Osteoblast (primary cell): Measurements from ENCODE around the gene MARVELD1. TPM values are rescaled to one million over a fixed set of nuclear protein-coding genes. Genes with fewer than 3 reads are reported as not detected.

Experiments used
- DNase-seq: peaks from one replicate; pipeline ENCODE4 v3.0.0; 2011; ENCODE audit warnings: low spot score, mixed read lengths; ENCODE audit not compliant: insufficient read length; ENCODE audit errors: missing footprints
- H2AFZ ChIP-seq: 2 replicates; pipeline ENCODE4 v1.6.0; 2011; ENCODE audit warnings: mild to moderate bottlenecking, low read length
- H3K27ac ChIP-seq: 2 replicates; pipeline ENCODE4 v1.5.1; 2011; ENCODE audit warnings: mild to moderate bottlenecking, low read depth, low read length, moderate library complexity
- H3K27me3 ChIP-seq: 2 replicates; pipeline ENCODE4 v1.6.0; 2012; ENCODE audit warnings: mild to moderate bottlenecking, control low read depth, inconsistent platforms, low read length, moderate library complexity; ENCODE audit not compliant: insufficient read depth
- H3K36me3 ChIP-seq: 2 replicates; pipeline ENCODE4 v1.5.1; 2011; ENCODE audit warnings: mild to moderate bottlenecking, low read length, control low read depth, moderate library complexity; ENCODE audit not compliant: insufficient read depth
- H3K4me1 ChIP-seq: 2 replicates; pipeline ENCODE4 v1.5.1; 2011; ENCODE audit warnings: mild to moderate bottlenecking, low read length, control low read depth, moderate library complexity; ENCODE audit not compliant: insufficient read depth
- H3K4me2 ChIP-seq: 2 replicates; pipeline ENCODE4 v1.6.0; 2011; ENCODE audit warnings: mild to moderate bottlenecking, low read length; ENCODE audit not compliant: insufficient read depth
- H3K4me3 ChIP-seq: fragments of 200-600 bp; sonication (generic); 3 replicates; pipeline ENCODE4 v1.5.1; 2012; ENCODE audit warnings: mild to moderate bottlenecking, low read length, inconsistent platforms; ENCODE audit not compliant: insufficient read depth
- H3K79me2 ChIP-seq: 2 replicates; pipeline ENCODE4 v1.6.0; 2012; ENCODE audit warnings: mild to moderate bottlenecking, low read length, control low read depth, inconsistent platforms; ENCODE audit not compliant: insufficient read depth
- H3K9me3 ChIP-seq: 2 replicates; pipeline ENCODE4 v1.5.1; 2011; ENCODE audit warnings: low read depth, low read length, control low read depth
- H4K20me1 ChIP-seq: 2 replicates; pipeline ENCODE4 v1.6.0; 2012; ENCODE audit warnings: mild to moderate bottlenecking, low read length, control low read depth; ENCODE audit not compliant: insufficient read depth
- CTCF ChIP-seq: IDR thresholded peaks from 2 replicates; pipeline ENCODE4 v1.5.1; 2011; ENCODE audit warnings: mild to moderate bottlenecking, low read depth, low read length, moderate library complexity; ENCODE audit errors: extremely low read depth
- total RNA-seq: library from RNA; depleted of rRNA; stranded (reverse); fragments of >200 nt; gene quantifications from 2 replicates; pipeline ENCODE4 v1.2.3, GENCODE V29; 2012

MARVELD1 gene
- total RNA-seq, 1 donor: 57.5 TPM

- TF ChIP-seq CTCF: no peak
- Histone ChIP-seq H2AFZ (no peak overlapping the region), H3K4me3 (no peak overlapping the region), H3K27me3 (no peaks in the 10 kb centered on the region), H3K27ac (no peak overlapping the region), H3K9me3 (no peaks in the 10 kb centered on the region), H3K4me1 (peaks cover 5% of the 10 kb centered on the region), H3K4me2 (no peak overlapping the region), H4K20me1 (no peaks in the 10 kb centered on the region), H3K79me2 (no peaks in the 10 kb centered on the region), H3K36me3 (no peaks in the 10 kb centered on the region)
- DNase-seq: no peak
Measured at GRCh38 chr10:97732052-97732359, 18.5 kb downstream of the MARVELD1 start.

- Histone ChIP-seq H3K27ac (no peak overlapping the region), H3K9me3 (no peaks in the 10 kb centered on the region), H3K4me3 (no peak overlapping the region), H3K27me3 (no peaks in the 10 kb centered on the region), H3K4me2 (no peak overlapping the region), H3K36me3 (peaks cover 1% of the 10 kb centered on the region), H3K79me2 (peaks cover 12% of the 10 kb centered on the region), H3K4me1 (peaks cover 13% of the 10 kb centered on the region), H2AFZ (no peak overlapping the region), H4K20me1 (peaks cover 9% of the 10 kb centered on the region)
- no peak for DNase-seq
- no peak for TF ChIP-seq CTCF
Measured at GRCh38 chr10:97733256-97733655, 19.7 kb downstream of the MARVELD1 start.

GRCh38 chr10:97734021-97734420 lies 20.5 kb downstream of the MARVELD1 start:
- Histone ChIP-seq H3K36me3 (peaks cover 8% of the 10 kb centered on the region), H3K4me3 (no peak overlapping the region), H3K79me2 (peaks cover 19% of the 10 kb centered on the region), H3K4me2 (no peak overlapping the region), H3K27ac (no peak overlapping the region), H4K20me1 (peaks cover 15% of the 10 kb centered on the region), H2AFZ (no peak overlapping the region), H3K4me1 (peaks cover 17% of the 10 kb centered on the region), H3K9me3 (no peaks in the 10 kb centered on the region), H3K27me3 (no peaks in the 10 kb centered on the region)
- TF ChIP-seq CTCF: no peak
- DNase-seq: peak; percentile 61

GRCh38 chr10:97736403-97736901 lies 22.9 kb downstream of the MARVELD1 start:
- TF ChIP-seq CTCF: no peak
- peaks cover 22% of the 10 kb centered on the region for H3K36me3 ChIP-seq
- peak overlapping the region; percentile 99 for H3K4me3 ChIP-seq
- H3K27me3 ChIP-seq: no peaks in the 10 kb centered on the region
- peak overlapping the region; percentile 12 for H3K27ac ChIP-seq
- H3K4me1 ChIP-seq: peaks cover 17% of the 10 kb centered on the region
- no peaks in the 10 kb centered on the region for H3K9me3 ChIP-seq
- peak overlapping the region; percentile 98 for H3K4me2 ChIP-seq
- peaks cover 20% of the 10 kb centered on the region for H4K20me1 ChIP-seq
- DNase-seq: peak; percentile 23
- peaks cover 41% of the 10 kb centered on the region for H3K79me2 ChIP-seq
- peak overlapping the region; percentile 98 for H2AFZ ChIP-seq
